ENCODE results near the gene HOOK1.

GRCh38 chr1:59775480-59775879 is 39.3 kb upstream of the HOOK1 start:
- no peak for TF ChIP-seq CTCF (conservative IDR thresholded peaks at IDR 0.05)
- no peak for TF ChIP-seq ZFX (IDR thresholded peaks at IDR 0.05)

All from C4-2B (cell line).